GM21390 (cell line): ENCODE measurements around the gene HOXB5.

ENCODE experiments used
- ATAC-seq: cut with Tn5 transposase; IDR thresholded peaks from one replicate; pipeline ENCODE4 v1.9.1; 2021; ENCODE audit not compliant: unreplicated experiment

HOXB5 gene

DNA sequence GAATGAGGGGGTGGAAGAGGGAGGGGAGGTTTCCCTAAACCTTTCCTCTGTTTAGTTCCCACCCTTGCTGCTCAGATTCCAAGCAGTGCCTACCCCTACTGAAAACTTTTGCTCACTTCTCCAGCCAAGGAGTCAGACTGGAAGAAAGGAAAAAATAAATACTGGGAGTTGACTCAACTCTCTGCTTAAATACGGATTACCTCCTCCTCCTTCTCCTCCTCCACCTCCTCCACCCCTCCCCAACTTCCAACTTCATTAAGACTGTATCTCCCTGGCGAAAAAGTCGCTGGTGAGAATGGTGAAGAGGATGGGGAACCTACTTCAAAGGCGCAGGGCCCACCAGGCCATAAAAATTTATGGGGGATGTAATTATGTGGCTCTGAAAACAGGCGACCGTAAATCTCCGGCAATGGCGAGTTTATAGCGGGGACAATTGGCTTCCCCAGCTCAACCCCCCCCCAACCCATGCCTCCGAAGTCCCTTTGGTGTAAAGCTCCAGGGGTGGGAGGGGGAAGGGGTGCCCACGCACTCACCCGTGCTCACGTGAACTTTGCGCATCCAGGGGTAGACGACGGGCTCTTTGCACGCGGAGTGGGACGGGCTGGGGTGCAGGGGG, 16.1 kb downstream of the HOXB5 start:
- no peak for ATAC-seq

DNA sequence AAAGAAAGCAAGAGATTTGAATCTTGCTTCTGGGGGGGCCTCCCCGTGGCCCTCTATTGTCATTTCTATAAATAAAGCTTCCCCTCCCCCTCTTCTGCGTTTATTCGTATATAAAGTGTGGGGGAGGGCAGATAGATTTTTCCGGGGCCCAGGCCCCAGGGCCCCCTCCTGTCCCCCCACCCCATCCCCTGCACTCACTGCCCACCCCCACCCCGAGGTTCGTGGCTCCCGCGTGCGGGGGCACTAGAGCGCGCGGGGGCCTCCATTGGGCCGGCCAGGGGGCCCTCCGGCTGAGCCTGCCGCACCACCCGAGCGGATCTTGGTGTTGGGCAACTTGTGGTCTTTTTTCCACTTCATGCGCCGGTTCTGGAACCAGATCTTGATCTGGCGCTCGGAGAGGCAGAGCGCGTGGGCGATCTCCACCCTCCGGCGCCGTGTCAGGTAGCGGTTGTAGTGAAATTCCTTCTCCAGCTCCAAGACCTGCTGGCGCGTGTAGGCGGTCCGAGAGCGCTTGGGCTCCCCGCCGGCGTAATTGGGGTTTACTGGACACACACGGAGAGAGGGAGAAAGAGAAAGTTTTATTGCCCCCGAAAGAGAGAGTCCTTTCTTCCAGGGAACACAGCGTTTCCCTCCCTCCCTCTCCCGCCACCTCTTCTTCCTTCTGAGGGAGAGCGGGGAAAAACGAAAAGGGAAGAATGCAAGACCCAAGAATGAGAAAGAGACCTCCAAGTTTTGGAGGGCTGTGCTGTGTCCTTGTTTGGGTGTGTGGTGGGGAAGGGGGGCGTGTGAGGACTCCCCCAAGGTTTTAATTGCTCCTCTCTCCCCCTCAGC, 16.9 kb downstream of the HOXB5 start:
- no peak for ATAC-seq

DNA sequence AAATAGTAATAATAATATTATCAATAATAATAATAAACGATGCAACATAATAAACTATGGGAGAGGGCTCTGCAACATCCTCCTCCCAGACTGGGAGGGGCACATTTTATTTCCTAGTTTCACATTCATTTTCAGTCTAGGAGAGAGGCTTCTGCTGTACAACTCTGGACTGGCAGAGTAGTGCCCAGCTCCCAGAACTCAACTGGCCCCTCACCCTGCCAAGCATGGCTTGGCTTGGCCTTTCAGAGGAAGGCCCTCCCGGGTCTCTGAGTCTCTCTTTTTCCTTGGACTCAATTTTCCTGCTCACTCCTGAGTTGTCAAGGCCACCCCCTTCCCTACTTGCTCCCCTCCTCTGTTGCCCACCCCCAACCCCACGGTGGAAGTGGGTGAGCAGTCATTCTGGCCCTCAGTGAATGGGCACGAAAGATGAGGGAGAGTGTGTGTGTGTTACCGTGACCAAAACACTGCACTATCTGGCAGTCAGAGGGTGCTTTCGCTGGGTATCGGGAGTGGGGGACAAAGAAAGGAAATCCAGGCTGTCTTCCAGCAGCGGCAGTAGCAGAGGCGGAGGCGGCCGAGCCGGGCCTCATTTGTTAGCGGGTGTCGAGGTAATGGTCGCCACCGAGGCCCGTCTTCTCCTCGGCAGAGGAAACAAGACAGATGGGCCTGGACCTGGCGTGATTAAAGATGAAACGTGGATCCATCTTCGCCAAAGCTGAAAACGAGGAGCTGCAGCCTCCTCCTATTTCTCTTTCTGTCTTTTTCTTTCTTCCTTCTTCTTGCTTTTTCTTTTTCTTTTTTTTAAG, 17.7 kb downstream of the HOXB5 start:
- no peak for ATAC-seq

DNA sequence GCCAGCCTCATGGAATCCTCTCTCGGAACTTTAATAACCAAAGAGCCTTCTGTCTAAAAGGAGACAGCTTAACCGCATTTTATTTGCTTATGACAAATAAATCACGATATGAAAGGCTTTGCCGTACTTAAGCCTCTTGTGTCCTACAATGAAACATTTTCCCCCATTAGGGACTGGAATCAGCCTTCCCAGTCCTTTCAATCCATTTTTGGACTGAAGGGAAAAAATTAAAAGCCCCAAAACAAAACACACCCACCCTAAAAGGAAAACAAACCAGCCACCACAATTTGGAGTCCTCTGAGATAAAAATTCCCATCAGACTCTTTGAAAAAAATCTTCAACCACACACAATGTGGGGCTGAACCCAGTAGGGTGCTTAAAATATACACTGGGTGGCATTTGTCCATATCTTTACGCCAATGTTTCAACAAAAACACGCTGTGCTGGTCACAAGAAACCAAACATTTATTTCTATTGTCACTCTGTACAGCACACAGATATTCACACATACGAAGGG, 18.5 kb downstream of the HOXB5 start:
- ATAC-seq: no peak

DNA sequence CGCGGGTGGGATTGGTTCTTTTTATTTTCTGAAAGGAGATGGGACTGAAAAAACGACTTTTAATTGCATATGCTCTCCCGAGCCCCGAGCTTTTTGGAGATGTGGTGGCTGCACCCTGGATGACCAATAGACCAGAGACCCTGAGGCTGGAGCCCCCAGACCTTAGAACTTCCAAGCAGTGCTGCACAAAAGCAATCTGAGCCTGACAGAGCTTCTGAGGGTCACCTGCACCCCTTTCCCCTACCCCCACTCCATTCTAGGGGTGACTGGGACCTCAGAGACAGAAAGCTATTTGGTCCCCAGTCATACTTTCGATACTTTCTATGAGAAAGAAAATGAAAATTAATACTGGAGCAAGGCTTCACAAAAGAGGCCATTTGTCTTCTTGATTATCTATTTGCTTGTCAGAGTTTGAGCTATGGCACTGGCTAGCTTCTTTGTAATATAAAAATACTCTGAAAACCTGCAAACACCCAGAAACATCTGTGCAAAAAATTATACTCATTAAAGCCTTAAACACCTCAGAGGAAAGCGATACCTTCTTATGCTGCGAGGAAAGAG, 19.0 kb downstream of the HOXB5 start:
- no peak for ATAC-seq

DNA sequence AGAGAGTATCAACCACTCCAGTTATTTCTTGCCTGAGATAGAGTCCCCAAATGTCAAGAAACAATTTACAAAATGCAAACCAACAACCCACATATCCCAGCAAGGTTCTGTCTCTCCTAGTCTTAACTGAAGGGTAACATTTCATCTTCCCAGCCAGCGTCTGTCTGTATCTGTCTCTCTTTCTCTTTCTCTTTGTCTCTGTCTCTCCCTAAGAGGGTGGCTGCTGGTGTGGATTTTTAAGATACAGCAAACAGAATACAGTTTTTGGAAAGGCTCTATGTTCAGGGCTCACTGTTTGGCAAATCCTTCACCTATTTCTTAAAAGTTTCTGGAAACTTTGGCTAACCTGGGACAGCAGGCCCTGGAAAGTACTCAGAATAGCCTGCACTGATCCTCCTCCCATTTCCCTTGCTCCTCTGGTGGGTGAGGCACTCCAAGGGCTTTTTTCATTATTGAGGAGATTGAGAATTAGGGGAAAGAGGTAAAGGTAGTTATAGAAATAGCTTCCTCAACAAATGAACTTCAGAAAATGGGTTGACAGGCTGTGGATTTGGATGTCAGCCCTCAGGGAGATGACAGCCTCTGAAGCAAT, 21.7 kb downstream of the HOXB5 start:
- ATAC-seq: no peak

DNA sequence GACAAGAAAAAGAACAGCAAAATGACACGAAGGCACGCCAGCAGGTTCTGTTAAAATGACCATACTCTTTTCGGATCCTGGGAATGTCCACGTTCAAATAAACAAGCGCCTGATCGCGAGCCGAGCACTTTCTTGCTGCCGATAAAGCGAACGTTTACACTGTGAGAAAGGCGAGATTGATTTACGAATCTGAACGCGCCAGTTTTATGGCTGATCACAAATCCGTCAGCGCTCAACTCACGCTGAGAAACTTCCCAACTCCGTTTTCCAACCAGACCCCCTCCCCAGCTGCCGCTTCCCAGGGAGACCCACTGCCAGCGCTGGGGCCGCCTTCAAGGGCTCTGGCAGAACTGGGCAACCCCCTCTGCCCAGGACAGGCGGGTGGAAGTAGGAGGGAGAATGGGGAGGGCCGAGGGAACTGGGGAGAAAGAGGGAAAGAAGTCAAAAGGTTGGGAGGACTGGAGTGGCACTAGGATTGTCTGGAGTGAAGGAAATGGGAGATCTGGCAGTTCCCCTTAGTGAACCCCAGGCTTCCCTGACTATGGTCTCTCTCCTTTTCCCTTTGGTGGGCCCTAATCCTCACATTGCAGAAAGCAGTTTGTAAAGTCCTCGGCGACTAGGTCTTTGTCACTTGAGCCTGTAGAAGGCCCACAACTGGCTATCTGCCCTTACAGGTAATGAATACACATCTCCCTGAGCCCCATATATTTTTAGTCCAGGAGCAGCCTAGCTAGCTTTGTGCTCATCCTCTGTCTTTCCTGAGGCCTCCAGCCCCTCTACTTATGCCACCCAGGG, 22.4 kb downstream of the HOXB5 start:
- no peak for ATAC-seq

DNA sequence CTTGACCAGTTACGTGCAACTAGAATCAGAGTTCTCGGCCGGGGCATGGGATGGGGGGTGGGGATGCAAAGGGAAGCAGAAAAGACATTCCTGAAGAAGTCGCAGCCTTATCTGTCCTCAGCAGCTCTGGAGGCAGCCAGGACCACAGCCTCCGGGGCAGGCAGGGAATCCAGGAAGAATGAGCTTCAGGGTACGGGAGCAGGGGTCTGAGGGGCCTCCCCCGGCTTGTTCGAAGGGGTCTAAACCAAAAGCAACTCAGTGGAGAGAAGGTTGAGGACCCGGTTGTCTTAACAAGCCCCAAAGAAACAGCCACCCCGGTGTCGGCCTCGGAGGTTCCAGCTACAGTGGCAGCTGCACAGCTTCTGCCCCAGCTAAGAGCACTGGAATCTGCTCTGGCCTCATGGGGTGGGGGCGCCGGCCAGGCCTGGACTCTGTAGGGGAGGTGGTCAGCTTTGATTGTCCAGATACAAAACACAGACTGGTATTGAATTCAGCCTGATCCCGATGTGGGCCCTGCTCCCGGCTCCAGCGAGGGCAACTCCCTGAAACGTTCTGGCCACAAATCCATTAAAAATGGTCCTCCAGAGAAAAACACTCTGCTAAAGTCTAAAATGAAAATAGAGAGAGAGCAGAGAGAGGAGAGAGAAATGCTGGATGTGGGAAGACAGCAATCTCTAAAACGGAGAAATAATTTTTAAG, 23.1 kb downstream of the HOXB5 start:
- no peak for ATAC-seq

DNA sequence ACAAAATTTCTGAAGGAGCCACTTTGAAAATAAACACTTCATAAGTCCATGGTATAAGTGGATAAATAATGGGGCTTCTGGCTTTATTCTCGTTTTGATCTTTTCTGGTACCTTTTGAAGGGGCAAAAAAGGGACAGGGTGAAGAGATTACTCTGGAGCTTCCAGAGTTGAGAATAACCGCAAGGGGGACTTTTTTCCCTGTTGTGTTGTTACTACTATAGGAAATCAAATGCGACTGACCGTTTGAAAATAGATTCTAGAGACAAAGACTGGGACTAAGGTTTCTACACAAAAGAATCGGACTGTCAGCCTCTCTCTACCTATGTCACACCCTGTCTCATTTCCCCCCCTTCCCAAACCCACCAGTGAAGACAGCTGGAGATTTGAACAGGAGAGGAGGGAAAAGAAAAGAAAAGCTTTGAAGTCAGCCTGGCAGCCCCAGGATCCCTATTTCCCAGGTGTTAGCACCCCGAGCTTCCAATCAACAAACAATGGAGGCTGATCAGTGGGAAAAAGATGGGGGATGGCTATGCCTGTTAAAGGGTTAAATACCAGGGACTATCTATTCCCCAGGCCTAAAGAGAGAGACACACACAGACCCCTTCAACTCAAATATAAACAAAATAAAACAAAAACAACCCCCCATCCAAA, 23.8 kb downstream of the HOXB5 start:
- no peak for ATAC-seq

DNA sequence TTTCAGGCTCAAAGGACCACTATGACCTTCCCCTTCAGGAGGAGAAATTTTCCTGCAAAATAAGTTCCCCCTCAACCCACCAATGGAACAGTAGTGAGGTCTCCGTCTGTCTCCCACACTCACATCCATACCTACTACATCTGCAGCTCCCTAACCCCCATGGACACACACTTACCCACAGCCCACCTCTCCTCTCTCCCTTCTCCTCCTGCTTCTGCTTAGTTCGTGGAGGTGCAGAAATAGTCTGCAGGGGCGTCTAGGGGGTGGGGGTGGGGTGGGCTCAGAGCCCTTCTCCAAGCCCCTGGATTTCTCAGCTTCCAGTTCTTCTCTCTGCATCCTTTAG, 24.4 kb downstream of the HOXB5 start:
- no peak for ATAC-seq

DNA sequence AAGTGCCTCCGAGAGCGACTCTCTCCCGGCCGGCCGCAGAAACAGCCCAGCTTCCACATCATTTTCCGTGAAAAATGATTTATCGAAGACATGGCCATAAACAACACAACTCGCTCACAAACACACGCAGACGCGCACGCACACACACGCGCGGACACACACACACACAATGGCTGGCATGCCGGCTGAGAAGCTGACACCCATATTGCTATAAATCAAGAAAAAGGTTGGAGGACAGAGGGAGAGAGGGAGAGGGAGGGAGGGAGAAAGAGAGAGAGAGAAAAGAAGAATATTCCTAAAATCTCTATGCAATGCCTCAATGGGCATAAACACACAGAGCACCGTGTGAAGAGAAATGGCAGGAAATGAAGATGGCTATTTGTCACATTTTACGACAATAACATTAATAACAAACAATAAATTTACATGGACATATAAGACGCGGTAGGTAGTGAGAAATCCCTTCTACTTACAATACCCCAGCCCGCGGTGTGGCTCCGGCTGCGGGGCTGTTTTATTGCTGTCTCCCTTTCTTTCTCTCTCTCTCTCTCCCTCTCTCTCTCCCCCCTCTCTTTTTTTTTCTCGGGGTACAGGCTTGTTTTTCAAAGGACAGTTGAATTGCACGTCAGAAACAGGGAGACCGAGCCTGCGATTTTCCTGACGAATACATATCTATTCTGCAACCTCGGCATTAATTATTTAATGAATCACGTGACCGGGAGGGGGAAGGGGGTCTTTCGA, 24.9 kb downstream of the HOXB5 start:
- no peak for ATAC-seq

DNA sequence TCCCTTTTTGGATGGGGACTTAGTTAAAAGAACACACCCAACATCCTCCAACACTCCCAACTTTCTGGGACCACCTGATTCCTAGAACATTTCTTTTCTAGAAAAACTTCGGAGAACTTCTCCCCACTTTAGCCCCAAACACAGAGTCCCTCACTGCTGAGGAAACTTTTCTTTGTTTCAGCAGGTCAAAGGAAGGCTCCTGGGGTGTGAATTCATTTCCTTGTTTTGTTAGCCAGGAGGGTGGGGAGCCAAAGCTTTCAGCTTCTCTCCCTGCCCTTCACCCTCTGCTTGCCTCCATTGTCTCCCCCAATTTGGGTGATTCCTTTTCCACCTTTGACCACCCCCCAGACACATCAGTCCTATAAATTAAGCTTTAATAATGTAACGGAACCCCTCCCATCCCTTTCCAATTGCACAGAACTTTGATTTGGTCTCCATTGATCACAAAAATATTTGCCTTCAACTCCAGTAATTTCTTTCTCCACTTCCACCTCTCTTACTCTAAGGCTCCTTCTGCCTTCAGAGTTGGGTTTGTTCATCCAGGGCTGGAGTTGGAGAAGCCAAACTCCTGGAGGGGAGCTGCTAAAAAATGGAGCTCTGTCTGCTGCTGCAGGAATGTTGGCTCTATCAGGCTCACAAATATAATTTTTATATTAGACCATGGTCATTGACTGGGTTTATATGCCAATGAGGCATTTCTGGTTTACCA, 25.8 kb downstream of the HOXB5 start:
- ATAC-seq: no peak

DNA sequence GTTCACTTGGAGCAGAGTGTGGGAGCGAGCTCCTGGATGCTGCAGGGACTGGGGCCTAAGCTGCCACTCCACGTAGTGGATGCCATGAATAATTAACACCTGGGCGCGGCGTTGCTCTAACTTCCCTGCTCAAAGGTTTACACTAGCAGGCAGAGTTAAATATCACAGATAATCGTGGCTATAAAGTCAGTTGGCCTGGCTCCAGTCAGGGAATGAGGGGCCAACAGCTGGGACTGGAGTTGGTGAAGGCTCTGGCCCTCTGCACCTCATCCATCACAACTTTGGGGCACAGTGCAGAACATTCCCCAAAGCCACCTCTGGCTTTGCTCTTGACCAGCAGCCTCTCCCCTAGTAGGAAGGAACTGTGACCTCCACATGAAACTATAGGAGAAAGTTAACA, 26.4 kb downstream of the HOXB5 start:
- ATAC-seq: no peak

DNA sequence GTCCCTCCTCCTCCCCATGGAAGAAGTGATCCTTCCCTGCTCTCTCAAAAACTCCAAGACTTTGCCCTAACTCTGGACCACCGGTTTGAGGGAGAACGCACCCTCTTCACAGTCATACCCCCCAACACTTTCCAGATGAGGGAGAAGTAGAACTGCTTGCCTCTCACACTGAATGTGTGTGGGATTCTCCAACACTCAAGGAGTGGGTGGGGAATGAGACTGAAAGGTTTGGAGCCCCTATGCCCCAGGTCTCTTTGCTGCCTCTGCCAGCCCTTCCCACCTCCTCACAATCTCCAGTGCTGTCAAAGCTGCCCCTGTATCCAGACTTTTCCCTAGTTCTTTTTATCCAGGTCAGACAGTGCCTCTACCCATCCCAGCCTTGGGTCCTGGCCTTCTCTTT, 26.9 kb downstream of the HOXB5 start:
- ATAC-seq: no peak

DNA sequence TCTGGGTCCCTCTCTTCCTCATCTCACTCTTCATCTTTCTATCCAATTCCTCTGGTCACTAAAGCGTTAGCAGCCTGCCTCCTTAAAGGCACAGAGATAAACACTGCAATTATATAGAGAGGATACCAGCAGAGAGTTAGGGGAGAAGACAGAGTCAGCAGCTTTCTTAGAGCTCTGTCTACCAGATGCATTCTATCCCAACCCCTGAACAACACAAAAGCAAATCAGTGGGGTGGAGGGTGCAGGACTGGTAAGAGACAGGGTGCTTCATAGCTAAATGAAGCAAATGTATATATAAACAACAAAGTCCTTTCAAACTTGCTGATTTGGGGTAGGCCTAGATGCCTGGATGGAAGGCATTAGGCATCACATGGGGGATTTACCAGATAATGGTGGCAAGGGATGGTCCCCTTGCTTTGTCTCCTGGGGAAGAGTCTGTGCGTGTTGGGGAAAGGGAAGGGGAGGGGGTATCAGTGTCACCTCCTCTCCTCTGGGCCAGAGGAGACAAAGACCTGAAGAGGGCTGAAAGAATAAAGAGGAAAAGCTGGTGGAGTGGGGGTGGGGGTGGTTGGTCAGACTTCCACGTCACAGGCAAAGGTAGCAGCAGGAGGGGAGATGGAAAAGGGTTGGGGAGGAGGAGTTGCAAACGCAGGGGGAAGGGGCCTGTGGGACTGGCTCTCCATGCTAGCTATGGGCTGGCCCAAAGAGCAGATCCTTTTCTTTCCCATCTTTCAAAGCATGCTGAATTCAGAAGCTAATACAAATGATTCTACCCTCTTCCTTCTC, 27.5 kb downstream of the HOXB5 start:
- no peak for ATAC-seq

DNA sequence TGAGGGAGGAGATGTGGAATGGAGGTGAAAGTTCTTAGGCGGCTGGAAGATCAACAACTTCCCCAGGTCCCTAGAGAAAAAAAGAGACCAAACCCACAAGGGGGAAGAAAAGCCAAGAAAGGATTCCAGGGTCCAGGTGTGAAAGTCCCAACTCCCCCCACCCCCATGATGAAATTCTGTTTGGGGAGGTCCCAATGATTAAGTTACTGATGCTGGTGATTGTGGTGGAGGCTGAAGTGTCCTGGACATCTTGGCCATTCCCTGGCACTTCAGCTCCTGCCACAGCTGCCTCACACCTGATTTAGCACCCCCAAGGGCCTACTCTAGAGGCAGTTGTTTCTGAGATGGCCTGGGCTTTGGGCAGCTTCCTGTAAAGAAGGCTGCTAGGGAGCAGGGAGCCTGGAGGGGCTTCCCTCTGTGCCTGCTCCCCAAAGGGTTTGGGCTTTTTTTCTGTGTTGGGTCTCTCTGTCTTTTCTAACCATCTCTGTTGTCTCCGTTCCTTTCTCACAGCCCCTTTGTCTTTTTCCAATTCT, 28.5 kb downstream of the HOXB5 start:
- ATAC-seq: no peak
